22Rv1 (cell line): ENCODE results near the gene STRIP1.

Experiments
- CTCF ChIP-seq: fragments of 450-650 bp; IDR thresholded peaks from 2 replicates; pipeline ENCODE4 v1.5.1; 2017; ENCODE audit warnings: mild to moderate bottlenecking
- ZFX ChIP-seq: fragments of 450-650 bp; IDR thresholded peaks from 2 replicates; pipeline ENCODE4 v1.6.1; 2017; ENCODE audit warnings: antibody characterized with exemption, borderline replicate concordance

- TF ChIP-seq CTCF (no peak), ZFX (no peak)
Observed at GRCh38 chr1:109986054-109986444, 48.4 kb upstream of the STRIP1 start.
